Endometrium (tissue), 2 donors: ENCODE results near the gene ZNF622.
A peak's percentile ranks its signal among the peaks of the same experiment; 100 is the strongest.

ENCODE experiments used
- FAIRE-seq: peaks from 2 replicates; lab custom pipeline; 2012; peaks lifted over from hg19 to GRCh38; lab: Jason Lieb, UNC
- donor health status: control.
- donor health status: control.

ZNF622 gene

GRCh38 chr5:16465544-16466432 lies at the start of gene ZNF622:
Gene ZNF622 (minus strand): TSS chr5:16465800. CDS start chr5:16465665, 135 bp downstream.
- peak; percentile 29 for FAIRE-seq

- FAIRE-seq = no peak
Observed at GRCh38 chr5:16510098-16510497, 44.5 kb upstream of the ZNF622 start.

GRCh38 chr5:16508730-16509531 lies 43.3 kb upstream of the ZNF622 start:
- no peak for FAIRE-seq

DNA sequence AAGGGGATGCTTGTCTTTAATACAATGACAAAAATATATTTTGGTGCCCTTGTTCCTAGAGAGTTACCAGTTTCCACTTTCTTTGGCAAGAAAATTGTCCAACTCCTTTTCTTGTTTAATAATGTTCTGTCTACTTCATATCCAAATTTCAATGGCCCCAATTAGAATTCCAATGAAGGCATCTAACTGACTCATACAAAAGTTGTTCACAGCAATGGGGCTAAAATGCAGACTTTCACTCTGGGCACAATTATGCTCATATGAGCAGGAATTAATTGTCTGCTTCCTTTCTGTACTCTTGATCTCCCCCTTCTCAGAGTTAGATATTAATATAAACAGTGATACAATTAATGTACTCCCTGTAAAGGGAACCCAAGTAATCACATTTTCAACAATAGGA lies 42.1 kb upstream of the ZNF622 start:
- FAIRE-seq = no peak

- no peak for FAIRE-seq
Observed at GRCh38 chr5:16505904-16506303, 40.3 kb upstream of the ZNF622 start.

DNA sequence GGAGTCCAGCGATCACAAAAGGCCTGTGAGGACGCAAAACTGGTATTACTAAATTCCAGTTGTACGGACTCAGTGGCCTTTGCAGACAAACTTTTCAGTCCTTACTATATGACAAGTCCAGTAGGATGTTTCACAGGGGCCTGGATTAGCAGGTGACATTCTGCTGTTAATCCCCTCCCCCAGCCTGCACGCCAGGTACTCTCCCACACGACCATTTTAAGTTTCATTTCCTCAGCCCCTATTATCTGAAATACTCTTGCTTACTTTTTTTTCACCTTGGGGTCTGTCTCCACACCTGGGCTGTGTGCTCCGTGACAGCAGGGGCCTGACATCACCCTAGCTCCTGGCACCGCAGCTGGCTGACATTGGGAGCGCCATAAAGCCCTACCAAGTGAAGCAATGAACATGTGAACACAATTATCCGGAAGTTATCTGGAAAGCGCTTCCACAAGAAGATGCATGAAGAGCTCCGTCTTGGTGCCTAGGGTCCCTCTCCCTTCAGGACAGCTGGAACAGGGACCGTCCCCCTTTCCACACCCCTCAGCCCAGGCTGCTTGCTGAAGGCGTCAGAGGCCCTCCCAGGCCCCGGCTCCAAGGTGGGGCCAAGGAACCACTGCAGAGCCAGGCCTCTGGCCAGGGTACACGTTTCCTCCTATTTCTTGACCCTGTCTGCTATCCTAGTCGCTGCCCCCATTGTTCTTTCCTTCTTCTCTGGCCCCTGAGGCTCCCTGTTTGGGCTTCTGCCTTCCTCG lies 39.7 kb upstream of the ZNF622 start:
- no peak for FAIRE-seq

DNA sequence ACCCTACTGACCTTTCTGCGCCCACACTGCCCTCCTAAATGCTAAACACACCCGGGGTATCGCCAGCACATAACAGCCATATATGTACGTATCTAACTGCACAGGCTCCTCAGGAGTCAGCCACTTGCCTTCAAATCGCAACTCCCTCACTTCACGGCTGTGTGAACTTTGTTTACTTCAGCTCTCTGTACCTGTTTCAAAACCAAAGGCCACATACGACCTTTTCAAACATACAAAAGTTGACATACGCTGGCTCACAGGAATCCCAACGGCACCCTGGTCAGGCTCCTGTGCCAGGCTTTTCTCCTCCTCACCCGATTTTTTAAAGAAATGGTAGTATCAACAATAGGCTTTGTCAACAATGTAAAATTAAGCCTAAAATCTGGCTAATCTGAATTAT lies 39.0 kb upstream of the ZNF622 start:
- no peak for FAIRE-seq

DNA sequence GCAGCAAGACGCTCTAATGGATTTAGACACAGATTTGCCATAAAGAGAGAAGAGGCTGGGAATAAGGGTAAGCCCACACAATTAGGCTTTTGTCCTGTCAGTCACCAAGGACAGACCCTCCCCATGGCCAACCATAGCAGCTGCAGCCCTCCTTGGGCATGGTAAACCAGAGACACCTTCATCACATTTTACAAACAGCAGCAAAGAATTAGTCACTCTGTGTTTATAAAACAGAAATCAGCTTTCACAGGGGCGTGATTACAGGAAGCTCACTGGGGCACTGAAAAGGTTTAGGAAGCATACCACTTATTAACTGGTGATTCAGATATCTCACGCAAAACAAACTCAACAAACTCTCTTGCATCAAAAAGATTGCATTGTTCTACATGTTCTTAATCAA lies 37.3 kb upstream of the ZNF622 start:
- FAIRE-seq = no peak

DNA sequence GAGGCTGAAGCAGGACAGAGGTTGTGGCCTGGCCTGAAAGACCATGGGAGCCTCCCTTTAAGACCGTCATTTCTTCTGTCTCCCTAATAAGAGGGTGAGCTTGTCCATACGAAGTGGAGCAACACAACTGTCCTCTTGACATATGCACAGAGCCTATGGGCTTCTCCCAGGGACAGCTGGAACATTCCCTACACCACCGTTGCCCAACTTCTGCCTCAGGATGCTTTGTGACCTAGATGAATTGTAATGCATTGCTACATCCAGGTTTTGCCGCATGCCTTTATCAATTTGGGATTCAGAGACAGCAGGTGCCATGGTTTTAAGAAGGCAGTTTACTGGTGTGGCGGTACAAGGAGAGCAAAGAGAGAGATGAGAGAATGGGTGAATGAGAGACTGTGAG lies 34.4 kb upstream of the ZNF622 start:
- FAIRE-seq = no peak

DNA sequence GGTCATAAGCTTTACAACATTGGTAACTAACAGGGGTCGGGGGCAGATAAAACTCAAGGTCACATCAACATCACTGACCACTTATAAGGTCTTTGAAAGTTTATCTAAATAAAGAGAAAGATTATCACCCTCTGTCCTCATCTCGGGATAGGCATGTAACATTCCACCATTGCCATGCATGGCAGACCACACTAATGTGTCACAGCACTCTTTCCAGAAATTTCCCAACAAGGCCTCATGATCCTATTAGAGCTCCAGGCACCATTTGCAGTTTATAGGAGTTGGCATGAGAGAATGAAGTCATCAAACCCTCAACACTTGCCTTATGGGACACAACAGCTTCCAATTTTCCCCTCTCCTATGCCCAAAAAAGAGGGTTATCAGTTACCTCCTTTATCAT lies 31.9 kb upstream of the ZNF622 start:
- no peak for FAIRE-seq

DNA sequence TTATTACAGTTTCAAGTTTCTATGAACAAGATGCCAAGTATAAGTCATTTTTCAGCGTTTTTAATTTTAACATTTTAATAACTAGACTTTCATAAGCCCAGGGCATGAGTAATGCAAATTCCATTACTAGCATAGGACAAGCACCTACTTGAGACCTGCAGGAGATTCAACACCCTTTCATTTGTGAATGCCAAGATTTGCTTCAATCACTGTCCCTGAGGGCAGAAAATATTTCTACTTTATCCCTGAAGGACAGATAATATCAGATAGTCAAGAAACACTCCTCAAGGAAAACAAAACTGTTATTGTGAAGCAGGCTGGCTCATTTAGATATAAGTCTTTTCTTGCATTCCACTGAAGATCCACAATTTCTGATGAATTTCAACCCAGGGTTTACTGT lies 27.7 kb upstream of the ZNF622 start:
- no peak for FAIRE-seq

- no peak for FAIRE-seq
Observed at GRCh38 chr5:16492398-16493140, 27.0 kb upstream of the ZNF622 start.

DNA sequence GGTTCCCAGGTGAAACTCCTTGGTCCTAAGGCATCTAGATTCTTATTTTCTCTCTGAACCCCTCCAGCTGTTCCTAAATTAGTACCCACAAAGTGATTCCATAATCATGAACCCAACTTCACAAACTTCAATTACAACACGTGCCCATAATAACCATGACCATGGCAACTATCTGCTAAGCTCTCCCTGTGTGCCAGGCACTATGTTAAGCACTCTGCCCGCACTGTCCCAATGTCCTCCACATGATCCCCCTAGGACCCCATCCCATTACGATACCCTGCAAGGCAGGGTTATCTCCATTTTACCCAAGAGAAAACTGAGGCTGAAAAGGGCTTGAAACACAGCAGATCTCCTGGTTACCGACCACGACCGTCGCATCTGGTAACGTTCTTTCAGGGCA lies 25.3 kb upstream of the ZNF622 start:
- FAIRE-seq = no peak

- peak; percentile 90 for FAIRE-seq
Observed at GRCh38 chr5:16489322-16489791, 23.8 kb upstream of the ZNF622 start.

GRCh38 chr5:16487456-16487855 lies 21.9 kb upstream of the ZNF622 start:
- no peak for FAIRE-seq

- FAIRE-seq = no peak
Observed at GRCh38 chr5:16486711-16487111, 21.1 kb upstream of the ZNF622 start.

- FAIRE-seq = no peak
Observed at GRCh38 chr5:16485656-16486055, 20.1 kb upstream of the ZNF622 start.

GRCh38 chr5:16484081-16484480 lies 18.5 kb upstream of the ZNF622 start:
- no peak for FAIRE-seq

DNA sequence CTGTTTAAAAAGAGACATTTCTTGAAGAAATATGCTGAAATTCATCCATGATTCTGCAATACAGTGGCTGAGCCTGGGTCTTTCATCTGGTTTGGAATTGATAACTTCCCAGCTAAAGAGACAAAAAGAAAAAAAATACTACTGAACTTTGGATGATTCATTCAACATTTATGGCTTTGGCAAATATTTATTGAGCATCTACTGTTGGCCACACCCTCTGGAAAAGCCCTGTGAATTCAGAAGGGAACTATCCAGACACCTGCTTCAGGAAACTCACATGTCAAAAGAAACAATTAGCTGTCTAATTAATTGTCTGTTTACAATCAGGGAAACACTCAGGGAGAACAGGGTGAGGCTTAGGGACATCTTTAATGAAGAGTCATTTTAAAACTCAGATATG lies 17.8 kb upstream of the ZNF622 start:
- no peak for FAIRE-seq

DNA sequence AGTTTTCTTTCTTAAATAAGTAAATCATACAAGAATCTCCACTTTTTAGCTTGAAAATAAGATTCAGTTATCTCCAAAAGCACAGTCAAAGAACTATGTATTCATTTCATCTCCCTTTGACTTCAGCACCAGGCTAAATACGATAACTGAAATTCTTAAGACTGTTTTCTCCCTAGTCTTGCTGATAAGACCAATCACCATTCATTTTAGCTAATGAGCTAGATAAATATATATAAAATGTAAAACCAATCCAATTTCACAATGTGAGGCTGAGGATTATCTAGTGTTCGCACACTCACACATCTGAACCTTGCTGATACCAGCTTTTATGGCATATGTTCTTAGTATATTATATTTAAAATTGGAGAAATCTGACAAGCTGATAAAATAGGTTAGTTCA lies 17.3 kb upstream of the ZNF622 start:
- no peak for FAIRE-seq

- no peak for FAIRE-seq
Observed at GRCh38 chr5:16480821-16481538, 15.4 kb upstream of the ZNF622 start.
